ENCODE measurements around the gene PLXNA4.

PLXNA4 gene

GRCh38 chr7:132377703-132378584 lies 198.3 kb downstream of the PLXNA4 start:
- no peak for DNase-seq

GRCh38 chr7:132377015-132377414 lies 199.3 kb downstream of the PLXNA4 start:
- no peak for DNase-seq

GRCh38 chr7:132376361-132377013 lies 199.8 kb downstream of the PLXNA4 start:
- no peak for DNase-seq

GRCh38 chr7:132373879-132374278 lies 202.4 kb downstream of the PLXNA4 start:
- DNase-seq: no peak

GRCh38 chr7:132373041-132373440 lies 203.2 kb downstream of the PLXNA4 start:
- DNase-seq: no peak

GRCh38 chr7:132371948-132372347 lies 204.3 kb downstream of the PLXNA4 start:
- no peak for DNase-seq

GRCh38 chr7:132368246-132368900 lies 207.9 kb downstream of the PLXNA4 start:
- no peak for DNase-seq

GRCh38 chr7:132367795-132368194 lies 208.5 kb downstream of the PLXNA4 start:
- no peak for DNase-seq

- DNase-seq: no peak
Measured at GRCh38 chr7:132367004-132367403, 209.3 kb downstream of the PLXNA4 start.

GRCh38 chr7:132364226-132364625 lies 212.0 kb downstream of the PLXNA4 start:
- DNase-seq: no peak

GRCh38 chr7:132362059-132362458 lies 214.2 kb downstream of the PLXNA4 start:
- no peak for DNase-seq

- no peak for DNase-seq
Measured at GRCh38 chr7:132361146-132361545, 215.1 kb downstream of the PLXNA4 start.

- DNase-seq: no peak
Measured at GRCh38 chr7:132359743-132360142, 216.5 kb downstream of the PLXNA4 start.

GRCh38 chr7:132355048-132355447 lies 221.2 kb downstream of the PLXNA4 start:
- DNase-seq: no peak

GRCh38 chr7:132354527-132354926 lies 221.7 kb downstream of the PLXNA4 start:
- no peak for DNase-seq

GRCh38 chr7:132353936-132354335 lies 222.3 kb downstream of the PLXNA4 start:
- DNase-seq: no peak

- DNase-seq: no peak
Measured at GRCh38 chr7:132352800-132353199, 223.5 kb downstream of the PLXNA4 start.

- DNase-seq: no peak
Measured at GRCh38 chr7:132351954-132352499, 224.2 kb downstream of the PLXNA4 start.

GRCh38 chr7:132350741-132351140 lies 225.5 kb downstream of the PLXNA4 start:
- no peak for DNase-seq

GRCh38 chr7:132349075-132349474 lies 227.2 kb downstream of the PLXNA4 start:
- no peak for DNase-seq

GRCh38 chr7:132348341-132348740 lies 227.9 kb downstream of the PLXNA4 start:
- DNase-seq: no peak

- DNase-seq: no peak
Measured at GRCh38 chr7:132347858-132348257, 228.4 kb downstream of the PLXNA4 start.

- no peak for DNase-seq
Measured at GRCh38 chr7:132347123-132347522, 229.1 kb downstream of the PLXNA4 start.
